ENCODE data around the gene G3BP1.
"Not testable (repeated sequence)": the region's sequence is repeated elsewhere in the genome, so short reads cannot be mapped to it uniquely, and the experiment has no call there.

DNA sequence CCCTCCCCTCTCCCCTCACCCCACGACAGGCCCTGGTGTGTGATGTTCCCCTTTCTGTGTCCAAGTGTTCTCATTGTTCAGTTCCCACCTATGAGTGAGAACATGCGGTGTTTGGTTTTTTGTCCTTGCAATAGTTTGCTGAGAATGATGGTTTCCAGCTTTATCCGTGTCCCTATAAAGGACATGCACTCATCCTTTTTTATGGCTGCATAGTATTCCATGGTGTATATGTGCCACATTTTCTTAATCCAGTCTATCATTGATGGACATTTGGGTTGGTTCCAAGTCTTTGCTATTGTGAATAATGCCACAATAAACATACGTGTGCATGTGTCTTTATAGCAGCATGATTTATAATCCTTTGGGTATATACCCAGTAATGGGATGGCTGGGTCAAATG lies 89.1 kb downstream of the G3BP1 start:
- not testable (repeated sequence) for TF ChIP-seq POLR2A, POLR2AphosphoS5 (IDR thresholded peaks at IDR 0.05)
